ENCODE data around the gene HOXA4. TPM values are rescaled to one million over a fixed set of nuclear protein-coding genes. Genes with fewer than 3 reads are reported as not detected.

The HOXA4 gene
- total and polyA plus RNA-seq, 2 experiments from 2014 or later, result 0.69 to 1.3 TPM

DNA sequence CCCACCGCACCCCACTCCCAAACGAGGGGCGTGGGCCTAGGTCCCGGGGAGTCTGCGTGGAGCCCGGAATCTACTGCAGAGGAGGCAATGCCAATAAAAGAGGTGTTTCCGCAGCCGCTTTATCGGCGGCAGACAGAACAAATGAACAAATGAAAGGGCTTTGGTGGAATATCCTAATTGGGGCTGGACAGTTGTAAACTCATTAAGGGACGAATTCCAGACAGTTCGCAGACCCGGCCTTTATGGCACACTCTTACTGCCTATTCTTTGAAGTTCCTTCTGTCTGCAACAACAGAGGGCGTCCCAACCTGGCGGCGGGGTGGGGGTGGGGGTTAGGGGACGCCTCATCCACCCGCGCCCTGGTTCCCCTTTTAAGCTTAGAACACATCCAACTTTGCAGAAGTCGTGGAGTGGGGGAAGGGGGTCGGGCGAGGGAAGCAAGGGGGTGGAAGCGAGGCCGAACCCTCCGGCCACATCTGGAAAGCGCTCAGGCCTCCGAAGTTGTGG lies 30.7 kb upstream of the HOXA4 start:
- Histone ChIP-seq H3K79me2 (peaks cover 40% of the 10 kb centered on the region), H3K9me2 (replicated peaks; ENCODE audit: insufficient read depth) (no peaks in the 10 kb centered on the region), H3K4me2 (peak overlapping the region; percentile 96), H3K27ac (no peak overlapping the region), H4K20me1 (ENCODE audit: insufficient read depth, poor library complexity, severe bottlenecking) (no peaks in the 10 kb centered on the region), H3K36me3 (replicated peaks; ENCODE audit: insufficient read depth, low read depth) (no peaks in the 10 kb centered on the region), H3K4me3 (no peak overlapping the region), H3K27me3 (peaks cover 92% of the 10 kb centered on the region), H2AFZ (peak overlapping the region; percentile 78), H3K9me3 (ENCODE audit: low read depth) (no peaks in the 10 kb centered on the region), H3K4me1 (ENCODE audit: insufficient read depth) (peaks cover 15% of the 10 kb centered on the region)
- TF ChIP-seq EZH2phosphoT487 (IDR thresholded peaks at IDR 0.05; ENCODE audit: low read depth, severe bottlenecking, unreplicated experiment), result no peak
- TF ChIP-seq, protein P1, sequence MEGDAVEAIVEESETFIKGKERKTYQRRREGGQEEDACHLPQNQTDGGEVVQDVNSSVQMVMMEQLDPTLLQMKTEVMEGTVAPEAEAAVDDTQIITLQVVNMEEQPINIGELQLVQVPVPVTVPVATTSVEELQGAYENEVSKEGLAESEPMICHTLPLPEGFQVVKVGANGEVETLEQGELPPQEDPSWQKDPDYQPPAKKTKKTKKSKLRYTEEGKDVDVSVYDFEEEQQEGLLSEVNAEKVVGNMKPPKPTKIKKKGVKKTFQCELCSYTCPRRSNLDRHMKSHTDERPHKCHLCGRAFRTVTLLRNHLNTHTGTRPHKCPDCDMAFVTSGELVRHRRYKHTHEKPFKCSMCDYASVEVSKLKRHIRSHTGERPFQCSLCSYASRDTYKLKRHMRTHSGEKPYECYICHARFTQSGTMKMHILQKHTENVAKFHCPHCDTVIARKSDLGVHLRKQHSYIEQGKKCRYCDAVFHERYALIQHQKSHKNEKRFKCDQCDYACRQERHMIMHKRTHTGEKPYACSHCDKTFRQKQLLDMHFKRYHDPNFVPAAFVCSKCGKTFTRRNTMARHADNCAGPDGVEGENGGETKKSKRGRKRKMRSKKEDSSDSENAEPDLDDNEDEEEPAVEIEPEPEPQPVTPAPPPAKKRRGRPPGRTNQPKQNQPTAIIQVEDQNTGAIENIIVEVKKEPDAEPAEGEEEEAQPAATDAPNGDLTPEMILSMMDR (IDR thresholded peaks at IDR 0.05; ENCODE audit: poor library complexity), result no peak
- no peak for TF ChIP-seq EZH2 (IDR thresholded peaks at IDR 0.05; ENCODE audit: borderline replicate concordance)
- 6% methylated on average over 19 of the region's 27 CpGs for WGBS (ENCODE audit: low lambda C conversion rate, missing lambda C conversion rate)
- DNase-seq (ENCODE audit: low spot score), result peak; percentile 15

DNA sequence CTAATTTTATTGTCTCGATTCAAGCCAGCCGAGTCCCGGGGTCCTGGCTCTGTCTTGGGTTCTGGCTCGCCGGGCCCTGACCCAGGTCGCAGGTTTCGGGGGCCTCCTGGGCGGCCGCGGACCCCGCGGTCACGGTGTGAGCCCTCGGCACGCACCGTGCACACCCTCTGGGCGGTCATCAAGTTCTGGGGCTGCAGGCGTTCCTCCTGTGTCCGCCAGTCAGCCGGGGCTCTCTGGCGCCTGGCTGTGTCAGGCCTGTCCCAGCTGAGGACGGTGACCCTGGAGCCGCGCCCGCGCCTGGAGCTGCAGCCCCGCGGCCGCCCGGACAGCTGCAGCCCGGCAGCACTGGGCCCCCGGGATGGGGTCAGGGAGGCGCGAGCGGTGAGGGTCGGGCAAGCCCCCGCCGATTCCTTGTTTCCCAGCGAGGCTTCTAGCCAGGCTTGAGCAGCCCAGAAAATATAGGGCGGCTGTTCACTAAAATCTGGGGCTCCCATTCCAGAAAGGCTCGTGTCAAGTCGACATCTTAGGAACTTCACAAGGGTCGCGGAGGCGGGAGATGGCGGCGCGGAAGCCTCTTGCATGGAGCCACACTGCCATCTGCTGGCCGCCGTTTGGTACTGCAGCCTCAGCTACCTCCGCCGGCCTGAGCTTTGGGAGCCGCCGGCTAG lies 30.1 kb upstream of the HOXA4 start:
- H2AFZ ChIP-seq, result peak overlapping the region; percentile 78
- 8% methylated on average over 52 of the region's 54 CpGs for WGBS (ENCODE audit: low lambda C conversion rate, missing lambda C conversion rate)
- H3K79me2 ChIP-seq, result peaks cover 34% of the 10 kb centered on the region
- H3K4me2 ChIP-seq, result peak overlapping the region; percentile 96
- peak overlapping the region; percentile 34 for H3K4me3 ChIP-seq
- H3K9me3 ChIP-seq (ENCODE audit: low read depth), result no peaks in the 10 kb centered on the region
- peaks cover 92% of the 10 kb centered on the region for H3K27me3 ChIP-seq
- H4K20me1 ChIP-seq (ENCODE audit: insufficient read depth, poor library complexity, severe bottlenecking), result no peaks in the 10 kb centered on the region
- no peaks in the 10 kb centered on the region for H3K9me2 ChIP-seq (replicated peaks; ENCODE audit: insufficient read depth)
- TF ChIP-seq, protein P1 (IDR thresholded peaks at IDR 0.05; ENCODE audit: poor library complexity), result peak; percentile 97
- TF ChIP-seq EZH2phosphoT487 (IDR thresholded peaks at IDR 0.05; ENCODE audit: low read depth, severe bottlenecking, unreplicated experiment) (no peak), EZH2 (IDR thresholded peaks at IDR 0.05; ENCODE audit: borderline replicate concordance) (peak; percentile 58)
- H3K36me3 ChIP-seq (replicated peaks; ENCODE audit: insufficient read depth, low read depth), result no peaks in the 10 kb centered on the region
- peaks cover 12% of the 10 kb centered on the region for H3K4me1 ChIP-seq (ENCODE audit: insufficient read depth)
- H3K27ac ChIP-seq, result no peak overlapping the region
- DNase-seq (ENCODE audit: low spot score), result peak; percentile 92

DNA sequence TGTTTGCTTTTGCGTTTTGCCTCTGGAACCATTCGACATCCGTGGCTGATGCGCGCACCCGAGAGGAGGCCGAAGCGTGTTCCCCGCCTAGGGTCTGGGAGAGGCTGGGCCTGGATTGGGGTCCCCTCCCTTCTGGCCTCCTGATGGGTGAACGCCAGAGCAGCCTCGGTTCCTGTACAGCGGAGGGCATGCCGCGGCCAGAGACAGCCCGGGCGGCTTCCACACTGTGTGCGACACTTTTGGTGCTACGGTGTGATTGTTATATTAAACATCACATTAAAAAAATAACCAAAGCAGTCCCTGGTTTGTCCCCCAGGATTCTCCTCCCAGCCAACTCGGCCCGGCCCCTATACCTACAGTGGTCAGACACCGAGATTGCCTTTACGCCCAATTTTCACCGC lies 29.6 kb upstream of the HOXA4 start:
- peak; percentile 18 for DNase-seq (ENCODE audit: low spot score)
- TF ChIP-seq, protein P1 (IDR thresholded peaks at IDR 0.05; ENCODE audit: poor library complexity), result no peak
- no peak for TF ChIP-seq EZH2 (IDR thresholded peaks at IDR 0.05; ENCODE audit: borderline replicate concordance)
- TF ChIP-seq EZH2phosphoT487 (IDR thresholded peaks at IDR 0.05; ENCODE audit: low read depth, severe bottlenecking, unreplicated experiment), result no peak
- no peaks in the 10 kb centered on the region for H3K9me2 ChIP-seq (replicated peaks; ENCODE audit: insufficient read depth)
- H3K36me3 ChIP-seq (replicated peaks; ENCODE audit: insufficient read depth, low read depth), result no peaks in the 10 kb centered on the region
- H3K9me3 ChIP-seq (ENCODE audit: low read depth), result no peaks in the 10 kb centered on the region
- peaks cover 14% of the 10 kb centered on the region for H3K4me1 ChIP-seq (ENCODE audit: insufficient read depth)
- no peaks in the 10 kb centered on the region for H4K20me1 ChIP-seq (ENCODE audit: insufficient read depth, poor library complexity, severe bottlenecking)
- peaks cover 28% of the 10 kb centered on the region for H3K79me2 ChIP-seq
- whole genome bisulfite sequencing (ENCODE audit: low lambda C conversion rate, missing lambda C conversion rate), result 59% methylated on average over 23 of the region's 23 CpGs
- H3K27me3 ChIP-seq, result peaks cover 92% of the 10 kb centered on the region
- H3K27ac ChIP-seq, result no peak overlapping the region
- peak overlapping the region; percentile 96 for H3K4me2 ChIP-seq
- H3K4me3 ChIP-seq, result peak overlapping the region; percentile 34
- peak overlapping the region; percentile 78 for H2AFZ ChIP-seq
